BLaER1 (cell line): ENCODE data around the gene GRIK2.

Experiments used
- H3K27ac ChIP-seq: shearing (Covaris generic); formaldehyde crosslinking; 2 replicates; pipeline ENCODE4 v1.8.1; 2022
- H3K27me3 ChIP-seq: shearing (Covaris generic); formaldehyde crosslinking; 2 replicates; pipeline ENCODE4 v1.8.1; 2022
- H3K36me3 ChIP-seq: shearing (Covaris generic); formaldehyde crosslinking; 2 replicates; pipeline ENCODE4 v1.8.1; 2022
- H3K4me1 ChIP-seq: shearing (Covaris generic); formaldehyde crosslinking; 2 replicates; pipeline ENCODE4 v1.8.1; 2022
- H3K4me2 ChIP-seq: shearing (Covaris generic); formaldehyde crosslinking; 2 replicates; pipeline ENCODE4 v1.8.1; 2022
- H3K4me3 ChIP-seq: shearing (Covaris generic); formaldehyde crosslinking; 2 replicates; pipeline ENCODE4 v1.8.1; 2022
- H3K9ac ChIP-seq: shearing (Covaris generic); formaldehyde crosslinking; 2 replicates; pipeline ENCODE4 v1.8.1; 2022
- H3K9me3 ChIP-seq: shearing (Covaris generic); formaldehyde crosslinking; 2 replicates; pipeline ENCODE4 v1.8.1; 2022
- H4K20me1 ChIP-seq: shearing (Covaris generic); formaldehyde crosslinking; 2 replicates; pipeline ENCODE4 v1.8.1; 2022
- Cebpa-rat ChIP-seq: shearing (Covaris generic); IDR thresholded peaks from 2 replicates; pipeline ENCODE4 v1.8.1; 2022

Gene GRIK2

DNA sequence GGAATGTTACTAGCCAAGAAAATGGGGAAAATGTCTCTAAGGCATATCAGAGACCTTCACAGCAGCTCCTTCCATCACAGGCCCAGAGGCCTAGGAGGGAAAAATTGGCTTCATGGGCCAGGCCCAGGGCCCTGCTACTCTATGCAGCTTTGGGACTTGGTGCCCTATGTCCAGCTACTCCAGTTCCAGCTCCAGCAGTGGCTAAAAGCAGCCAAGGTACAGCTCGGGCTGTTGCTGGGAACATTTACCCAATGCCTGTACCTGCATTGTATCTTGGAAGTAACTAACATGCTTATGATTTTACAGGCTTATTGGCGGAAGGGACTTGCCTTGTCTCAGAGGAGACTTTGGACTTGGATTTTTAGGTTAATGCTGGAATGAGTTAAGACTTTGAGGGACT, 390.6 kb downstream of the GRIK2 start:
- Histone ChIP-seq H3K27ac (no peak overlapping the region), H4K20me1 (no peaks in the 10 kb centered on the region), H3K4me1 (no peaks in the 10 kb centered on the region), H3K36me3 (no peaks in the 10 kb centered on the region), H3K9me3 (no peaks in the 10 kb centered on the region), H3K4me2 (no peak overlapping the region), H3K9ac (no peak overlapping the region), H3K4me3 (no peak overlapping the region), H3K27me3 (no peaks in the 10 kb centered on the region)
- no peak for TF ChIP-seq Cebpa-rat

DNA sequence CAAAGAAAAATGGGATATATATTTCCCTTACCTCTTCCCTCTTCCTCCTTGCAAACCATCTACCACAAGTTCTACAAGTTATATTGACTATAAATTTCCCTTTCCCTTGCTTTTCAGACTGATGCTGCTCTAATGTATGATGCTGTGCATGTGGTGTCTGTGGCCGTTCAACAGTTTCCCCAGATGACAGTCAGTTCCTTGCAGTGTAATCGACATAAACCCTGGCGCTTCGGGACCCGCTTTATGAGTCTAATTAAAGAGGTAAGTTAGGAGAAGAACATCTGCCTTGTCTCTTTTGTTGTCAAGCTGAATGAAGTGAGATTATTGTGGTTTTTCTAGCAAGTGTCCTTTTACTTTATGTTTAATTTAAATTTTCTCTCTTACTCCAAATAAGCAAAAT, 406.0 kb downstream of the GRIK2 start:
- Histone ChIP-seq H3K4me3 (no peak overlapping the region), H3K27me3 (no peaks in the 10 kb centered on the region), H3K36me3 (no peaks in the 10 kb centered on the region), H3K4me2 (no peak overlapping the region), H3K9ac (no peak overlapping the region), H3K9me3 (no peaks in the 10 kb centered on the region), H4K20me1 (no peaks in the 10 kb centered on the region), H3K4me1 (no peaks in the 10 kb centered on the region), H3K27ac (no peak overlapping the region)
- TF ChIP-seq Cebpa-rat = no peak

DNA sequence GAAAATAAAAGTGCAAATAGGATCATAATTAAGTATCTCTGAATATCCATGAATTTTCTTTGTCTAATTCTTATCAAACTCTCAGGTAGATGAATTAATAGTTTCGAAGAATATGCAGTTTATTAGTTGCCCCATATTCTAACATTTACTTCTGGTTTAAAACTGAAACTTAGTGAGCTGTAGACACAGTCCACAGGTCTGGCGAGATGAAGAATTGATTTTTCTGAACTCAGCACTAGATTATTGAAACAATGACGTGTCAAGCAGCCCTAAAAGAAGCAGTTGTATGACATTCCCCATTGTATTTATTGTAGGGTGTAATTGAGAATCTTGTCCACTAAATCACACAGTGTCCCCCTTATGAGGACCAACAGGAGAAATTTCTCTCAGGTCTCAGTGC, 407.1 kb downstream of the GRIK2 start:
- Histone ChIP-seq H3K27me3 (no peaks in the 10 kb centered on the region), H3K4me2 (no peak overlapping the region), H3K4me1 (no peaks in the 10 kb centered on the region), H3K36me3 (no peaks in the 10 kb centered on the region), H3K9ac (no peak overlapping the region), H4K20me1 (no peaks in the 10 kb centered on the region), H3K4me3 (no peak overlapping the region), H3K27ac (no peak overlapping the region), H3K9me3 (no peaks in the 10 kb centered on the region)
- no peak for TF ChIP-seq Cebpa-rat

DNA sequence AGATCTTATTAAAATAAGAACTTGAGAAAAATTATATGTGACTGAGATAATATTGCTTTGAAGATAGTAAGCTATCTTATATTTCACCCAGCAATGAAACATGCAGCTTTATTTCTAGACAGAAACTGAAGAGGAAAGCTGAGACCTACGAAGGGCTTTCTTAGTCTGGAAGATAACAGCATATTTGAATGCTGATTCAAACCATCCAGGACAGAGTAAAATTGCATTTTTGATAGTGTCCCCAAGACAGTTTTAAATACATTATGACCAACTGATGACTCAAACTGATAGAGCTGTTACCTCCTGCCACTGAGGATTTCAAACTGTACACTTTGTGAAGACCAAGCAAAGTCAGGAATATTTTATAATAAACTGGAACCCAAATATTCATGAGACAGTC, 409.6 kb downstream of the GRIK2 start:
- Histone ChIP-seq H3K27ac (no peak overlapping the region), H3K4me2 (no peak overlapping the region), H3K9ac (no peak overlapping the region), H3K36me3 (no peaks in the 10 kb centered on the region), H3K27me3 (no peaks in the 10 kb centered on the region), H4K20me1 (no peaks in the 10 kb centered on the region), H3K4me3 (no peak overlapping the region), H3K4me1 (no peaks in the 10 kb centered on the region), H3K9me3 (no peaks in the 10 kb centered on the region)
- TF ChIP-seq Cebpa-rat = no peak

DNA sequence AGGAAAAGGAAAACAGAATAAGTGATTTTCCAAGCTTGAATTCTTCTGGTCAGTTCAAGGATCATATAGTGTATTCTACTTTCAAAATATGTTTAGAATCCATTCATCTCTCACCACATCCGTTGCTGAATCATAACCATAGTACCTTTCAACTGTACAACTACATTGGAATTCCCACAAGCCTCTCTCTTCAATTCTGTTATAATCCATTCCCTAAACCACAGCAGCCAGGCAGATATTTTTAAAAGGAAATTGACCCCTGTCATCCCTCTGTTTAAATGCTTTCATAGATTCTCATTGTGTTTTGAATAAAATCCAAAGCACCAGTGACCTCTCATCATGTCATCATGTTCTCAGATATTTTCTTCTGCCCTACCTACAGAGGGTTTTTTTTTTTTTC, 412.7 kb downstream of the GRIK2 start:
- Histone ChIP-seq H3K9me3 (no peaks in the 10 kb centered on the region), H3K36me3 (no peaks in the 10 kb centered on the region), H3K4me2 (no peak overlapping the region), H4K20me1 (no peaks in the 10 kb centered on the region), H3K4me1 (no peaks in the 10 kb centered on the region), H3K27ac (no peak overlapping the region), H3K27me3 (no peaks in the 10 kb centered on the region), H3K9ac (no peak overlapping the region), H3K4me3 (no peak overlapping the region)
- TF ChIP-seq Cebpa-rat = no peak

DNA sequence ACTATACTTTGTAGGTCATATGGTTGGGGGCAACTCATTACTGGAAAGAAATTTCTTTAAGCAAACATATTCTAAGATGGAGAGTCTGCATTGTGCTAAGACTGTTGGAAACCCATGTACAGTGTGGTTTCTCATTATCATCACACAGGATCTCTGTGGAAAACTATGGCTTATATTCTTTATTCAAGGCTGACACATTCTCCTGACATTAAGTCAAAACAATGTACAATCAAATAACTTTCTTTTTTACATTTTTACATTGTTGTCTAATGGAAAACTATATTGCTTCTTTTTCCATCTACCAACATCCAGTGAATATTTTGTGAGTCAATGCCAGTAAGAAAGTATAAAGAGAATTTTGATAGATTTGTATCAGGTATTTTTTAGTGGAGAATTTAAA, 417.6 kb downstream of the GRIK2 start:
- Histone ChIP-seq H3K4me3 (no peak overlapping the region), H3K9me3 (no peaks in the 10 kb centered on the region), H3K27me3 (no peaks in the 10 kb centered on the region), H3K9ac (no peak overlapping the region), H3K4me1 (no peaks in the 10 kb centered on the region), H4K20me1 (no peaks in the 10 kb centered on the region), H3K27ac (no peak overlapping the region), H3K4me2 (no peak overlapping the region), H3K36me3 (no peaks in the 10 kb centered on the region)
- TF ChIP-seq Cebpa-rat = no peak

DNA sequence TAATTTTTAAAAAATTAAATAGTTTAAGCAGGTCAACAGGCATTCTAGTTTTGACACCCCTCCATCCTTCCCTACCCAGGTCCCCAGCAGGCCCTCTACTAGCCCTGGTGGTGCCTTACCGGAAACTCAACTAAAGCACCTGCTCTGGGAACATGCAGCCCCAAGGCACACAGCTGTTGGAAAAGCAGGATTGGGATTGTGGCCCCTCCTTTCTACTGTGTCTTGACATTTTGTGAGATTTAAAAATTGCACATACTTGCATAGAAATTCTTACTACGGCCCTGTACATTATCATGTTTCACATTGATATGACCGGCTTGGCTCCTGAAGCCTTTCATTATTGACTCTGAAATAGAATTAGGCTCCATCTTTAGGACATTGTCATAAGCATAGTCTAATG, 423.2 kb downstream of the GRIK2 start:
- Histone ChIP-seq H3K4me3 (no peak overlapping the region), H3K9ac (no peak overlapping the region), H3K36me3 (no peaks in the 10 kb centered on the region), H3K4me2 (no peak overlapping the region), H3K4me1 (no peaks in the 10 kb centered on the region), H3K9me3 (no peaks in the 10 kb centered on the region), H3K27ac (no peak overlapping the region), H3K27me3 (no peaks in the 10 kb centered on the region), H4K20me1 (no peaks in the 10 kb centered on the region)
- no peak for TF ChIP-seq Cebpa-rat

DNA sequence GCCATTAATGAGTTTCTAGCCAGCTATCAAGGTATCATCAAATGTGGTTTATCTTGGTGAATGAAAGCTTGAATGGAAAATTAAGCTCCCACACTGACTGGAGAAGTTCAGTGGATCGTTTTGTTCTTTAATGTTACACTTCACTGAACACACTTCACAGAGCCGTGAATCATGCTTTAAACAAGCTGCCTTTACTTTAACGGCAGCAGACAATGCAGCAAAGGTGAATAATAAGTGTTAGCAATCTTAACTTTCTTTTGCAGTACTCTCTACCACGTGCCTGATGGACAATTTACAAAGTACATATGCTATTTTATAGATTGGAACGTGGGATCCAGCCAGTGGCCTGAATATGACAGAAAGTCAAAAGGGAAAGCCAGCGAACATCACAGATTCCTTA, 424.5 kb downstream of the GRIK2 start:
- Histone ChIP-seq H3K4me3 (no peak overlapping the region), H3K27me3 (no peaks in the 10 kb centered on the region), H3K4me1 (no peaks in the 10 kb centered on the region), H3K4me2 (no peak overlapping the region), H3K9me3 (no peaks in the 10 kb centered on the region), H3K36me3 (no peaks in the 10 kb centered on the region), H3K27ac (no peak overlapping the region), H4K20me1 (no peaks in the 10 kb centered on the region), H3K9ac (no peak overlapping the region)
- TF ChIP-seq Cebpa-rat = no peak

DNA sequence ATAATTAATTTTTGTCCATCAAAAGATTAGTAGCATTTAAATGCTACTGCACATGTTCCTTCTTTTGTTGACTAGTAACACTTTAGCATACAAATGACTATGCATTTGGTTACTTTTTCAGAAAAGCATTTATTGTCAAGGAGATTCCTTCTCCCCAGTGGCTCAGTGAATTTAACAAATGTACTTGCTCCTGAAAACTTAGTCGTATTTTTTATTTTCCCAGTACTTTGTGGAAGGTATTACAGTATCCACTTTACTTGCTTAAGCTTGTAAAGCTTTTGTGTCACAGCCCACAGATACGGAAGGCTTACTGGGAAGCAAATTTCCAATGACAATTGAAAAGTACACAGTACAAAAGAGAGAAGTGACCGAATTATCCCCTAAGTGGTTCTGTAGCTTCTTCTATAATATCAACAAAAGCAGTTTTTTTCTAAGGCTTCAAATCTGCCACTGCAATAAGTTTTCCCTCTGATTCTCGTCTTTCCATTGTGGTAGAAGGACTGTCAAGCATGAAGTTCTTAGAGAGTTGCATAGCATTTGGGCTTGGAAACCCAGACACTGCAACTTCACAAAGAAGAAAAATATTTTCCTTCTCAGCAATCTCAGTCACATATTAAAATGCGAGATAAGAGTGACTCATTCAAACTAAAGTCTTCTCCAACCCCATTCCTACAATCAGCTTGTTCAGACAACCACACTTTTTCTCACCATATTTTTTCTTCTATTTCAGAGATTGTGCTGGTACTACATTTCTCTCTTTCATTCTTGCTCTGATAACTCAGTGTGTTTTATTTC, 431.2 kb downstream of the GRIK2 start:
- no peak overlapping the region for H3K27ac ChIP-seq
- no peak for TF ChIP-seq Cebpa-rat
- H3K27me3 ChIP-seq = no peaks in the 10 kb centered on the region
- no peaks in the 10 kb centered on the region for H3K36me3 ChIP-seq
- no peak overlapping the region for H3K4me2 ChIP-seq
- no peak overlapping the region for H3K4me3 ChIP-seq
- H4K20me1 ChIP-seq = no peaks in the 10 kb centered on the region
- peaks cover 3% of the 10 kb centered on the region; the same call in 1 of the 2 replicates for H3K9me3 ChIP-seq
- no peak overlapping the region for H3K9ac ChIP-seq
- H3K4me1 ChIP-seq = no peaks in the 10 kb centered on the region

DNA sequence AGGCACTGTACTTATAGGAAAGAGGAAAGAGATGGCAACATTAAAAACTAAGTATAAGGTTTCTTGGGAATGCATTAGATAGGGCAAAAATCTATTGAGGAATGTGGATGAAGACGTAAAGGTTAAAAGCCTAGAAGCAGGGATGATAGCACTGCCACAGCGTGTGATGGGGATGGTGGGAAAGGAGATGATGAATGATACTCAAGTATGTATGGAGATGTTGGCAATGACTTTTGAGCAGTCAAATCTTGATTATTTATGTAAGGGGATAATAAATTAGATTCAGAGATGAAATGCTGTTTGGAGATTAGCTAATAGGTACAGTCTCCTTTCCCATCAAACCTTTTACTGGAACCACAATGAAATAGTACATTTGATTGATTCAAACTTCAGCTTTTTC, 432.8 kb downstream of the GRIK2 start:
- H3K4me3 ChIP-seq = no peak overlapping the region
- no peaks in the 10 kb centered on the region for H3K4me1 ChIP-seq
- H3K27ac ChIP-seq = no peak overlapping the region
- no peak overlapping the region for H3K4me2 ChIP-seq
- no peaks in the 10 kb centered on the region for H3K36me3 ChIP-seq
- no peaks in the 10 kb centered on the region for H4K20me1 ChIP-seq
- H3K9me3 ChIP-seq = peaks cover 3% of the 10 kb centered on the region; the same call in 1 of the 2 replicates
- no peaks in the 10 kb centered on the region for H3K27me3 ChIP-seq
- H3K9ac ChIP-seq = no peak overlapping the region
- TF ChIP-seq Cebpa-rat = no peak

DNA sequence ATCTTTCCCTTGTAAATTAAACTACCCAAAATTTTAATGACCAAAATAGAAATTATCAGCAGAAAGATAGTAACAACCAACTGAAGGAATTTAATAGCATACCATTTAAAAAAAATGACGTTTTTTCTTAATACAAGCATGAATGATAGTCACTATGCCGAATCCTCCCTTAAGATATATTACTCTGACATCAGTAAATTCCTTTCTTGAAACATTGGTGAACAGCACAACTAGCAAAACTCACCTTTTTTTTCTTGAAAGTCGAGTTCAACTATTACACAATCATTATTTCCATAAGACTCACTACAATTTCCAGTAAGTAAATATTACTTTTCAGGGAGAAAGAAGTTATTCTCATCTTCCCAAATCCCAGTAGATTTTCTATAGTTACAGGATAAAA, 433.2 kb downstream of the GRIK2 start:
- H3K4me1 ChIP-seq = no peaks in the 10 kb centered on the region
- H4K20me1 ChIP-seq = no peaks in the 10 kb centered on the region
- peaks cover 3% of the 10 kb centered on the region; the same call in 1 of the 2 replicates for H3K9me3 ChIP-seq
- no peak for TF ChIP-seq Cebpa-rat
- no peak overlapping the region for H3K4me3 ChIP-seq
- no peak overlapping the region for H3K4me2 ChIP-seq
- H3K27me3 ChIP-seq = no peaks in the 10 kb centered on the region
- H3K27ac ChIP-seq = no peak overlapping the region
- H3K36me3 ChIP-seq = no peaks in the 10 kb centered on the region
- H3K9ac ChIP-seq = no peak overlapping the region
